Liver (tissue), 9 donors: ENCODE results near the gene PPP6R2. TPM values are rescaled to one million over a fixed set of nuclear protein-coding genes. Genes with fewer than 3 reads are reported as not detected.

ENCODE experiments used
- DNase-seq: peaks from one replicate; pipeline ENCODE4 v3.0.0-alpha.2; 2017; ENCODE audit warnings: low spot score
- H3K27ac ChIP-seq, 2 donors: one replicate each; pipeline ENCODE4 v1.7.0; 2013; ENCODE audit warnings: inconsistent platforms in 2 of 2, low read length in 2 of 2, control low read depth in 1 of 2, low read depth in 1 of 2, mild to moderate bottlenecking in 1 of 2
- H3K27me3 ChIP-seq, 4 donors: one replicate each; pipeline versions ENCODE4 v1.6.1 to v1.7.0; 2013; ENCODE audit warnings: low read length in 3 of 4, inconsistent platforms in 1 of 4, mild to moderate bottlenecking in 1 of 4, moderate library complexity in 1 of 4; ENCODE audit not compliant: control insufficient read depth in 4 of 4, insufficient read depth in 4 of 4
- H3K36me3 ChIP-seq, 4 donors: one replicate each; pipeline versions ENCODE4 v1.6.1 to v1.7.0; 2013; ENCODE audit warnings: low read length in 3 of 4, mild to moderate bottlenecking in 3 of 4, low read depth in 1 of 4, moderate library complexity in 1 of 4; ENCODE audit not compliant: control insufficient read depth in 4 of 4, insufficient read depth in 3 of 4
- H3K4me1 ChIP-seq, 4 donors: one replicate each; pipeline versions ENCODE4 v1.6.1 to v1.7.0; 2013; ENCODE audit warnings: low read length in 3 of 4, mild to moderate bottlenecking in 3 of 4, moderate library complexity in 1 of 4; ENCODE audit not compliant: control insufficient read depth in 4 of 4, insufficient read depth in 4 of 4
- H3K4me3 ChIP-seq, 3 donors: one replicate each; pipeline versions ENCODE4 v1.6.1 to v1.7.0; 2013; ENCODE audit warnings: low read length in 3 of 3, control low read depth in 1 of 3, low read depth in 1 of 3, mild to moderate bottlenecking in 1 of 3
- H3K9ac ChIP-seq, 2 donors: one replicate each; pipeline ENCODE4 v1.7.0; 2013; ENCODE audit warnings: low read length in 2 of 2, mild to moderate bottlenecking in 2 of 2, moderate library complexity in 2 of 2, control low read depth in 1 of 2, low read depth in 1 of 2
- H3K9me3 ChIP-seq, 4 donors: one replicate each; pipeline versions ENCODE4 v1.6.1 to v1.7.0; 2013; ENCODE audit warnings: low read length in 3 of 4; ENCODE audit not compliant: control insufficient read depth in 4 of 4
- EGR1 ChIP-seq, 2 donors: IDR thresholded peaks; 2 replicates each; pipeline ENCODE4 v1.6.1; 2016 to 2018; ENCODE audit warnings: antibody characterized with exemption in 2 of 2, low read depth in 2 of 2
- FOXA1 ChIP-seq: IDR thresholded peaks from 2 replicates; pipeline ENCODE4 v1.6.1; 2016; ENCODE audit warnings: antibody characterized with exemption
- FOXA2 ChIP-seq: IDR thresholded peaks from 2 replicates; pipeline ENCODE4 v1.6.1; 2016; ENCODE audit warnings: antibody characterized with exemption
- GABPA ChIP-seq, 2 donors: IDR thresholded peaks in 1 of 2; conservative IDR thresholded peaks in 1 of 2; 2 replicates each; pipeline ENCODE4 v1.6.1; 2016; ENCODE audit warnings: antibody characterized with exemption in 2 of 2, mild to moderate bottlenecking in 1 of 2, moderate library complexity in 1 of 2
- HNF4A ChIP-seq, 2 donors: conservative IDR thresholded peaks; 2 replicates each; pipeline ENCODE4 v1.6.1; 2016; ENCODE audit warnings: antibody characterized with exemption in 2 of 2, mild to moderate bottlenecking in 2 of 2
- HNF4G ChIP-seq: IDR thresholded peaks from 2 replicates; pipeline ENCODE4 v1.6.1; 2016; ENCODE audit warnings: antibody characterized with exemption
- JUND ChIP-seq, 2 donors: IDR thresholded peaks; 2 replicates each; pipeline ENCODE4 v1.6.1; 2016; ENCODE audit warnings: antibody characterized with exemption in 2 of 2
- NR2F2 ChIP-seq: IDR thresholded peaks from 2 replicates; pipeline ENCODE4 v1.6.1; 2016; ENCODE audit warnings: antibody characterized with exemption
- RAD21 ChIP-seq, 2 donors: IDR thresholded peaks; 2 replicates each; pipeline ENCODE4 v1.6.1; 2016; ENCODE audit warnings: antibody characterized with exemption in 2 of 2, mild to moderate bottlenecking in 2 of 2
- RXRA ChIP-seq, 2 donors: IDR thresholded peaks; 2 replicates each; pipeline ENCODE4 v1.6.1; 2017 to 2018; ENCODE audit warnings: antibody characterized with exemption in 2 of 2, mild to moderate bottlenecking in 1 of 2
- SP1 ChIP-seq: IDR thresholded peaks from 2 replicates; pipeline ENCODE4 v1.6.1; 2018; ENCODE audit warnings: antibody characterized with exemption, mild to moderate bottlenecking
- TAF1 ChIP-seq: conservative IDR thresholded peaks from 2 replicates; pipeline ENCODE4 v1.6.1; 2016; ENCODE audit warnings: antibody characterized with exemption, mild to moderate bottlenecking
- YY1 ChIP-seq: IDR thresholded peaks from 2 replicates; pipeline ENCODE4 v1.6.1; 2016; ENCODE audit warnings: antibody characterized with exemption, mild to moderate bottlenecking
- WGBS: extraction: QIAGEN DNeasy Blood & Tissue Kit; methylation state at CpG from one replicate; pipeline ENCODE4 v1.1.7; 2013; 5-methylcytosine and 5-hydroxymethylcytosine counted together
- polyA plus RNA-seq, 2 donors: library from polyadenylated mRNA; stranded (reverse) in 1 of 2; unstranded in 1 of 2; fragments of 200-250 nt in 1 of 2; fragments of >200 nt in 1 of 2; fragmentation: Nextera tagmentation in 1 of 2; extraction: Ambion mirVana in 1 of 2; gene quantifications; one replicate each; pipeline versions ENCODE4 v1.2.1 to v1.2.3, GENCODE V29; 2013 to 2015
- total RNA-seq, 2 donors: library from RNA; depleted of rRNA; stranded (reverse); fragments of >200 nt; gene quantifications; one replicate each; pipeline ENCODE4 v1.2.3, GENCODE V29; 2014
- TF ChIP-seq, protein P1 (sequence below): IDR thresholded peaks from 2 replicates; pipeline ENCODE4 v1.6.1; 2016; ENCODE audit warnings: antibody characterized with exemption
- TF ChIP-seq, protein P2 (sequence below): IDR thresholded peaks from 2 replicates; pipeline ENCODE4 v1.6.1; 2016; ENCODE audit warnings: antibody characterized with exemption
- TF ChIP-seq, protein P3 (sequence below): fragments of 150-350 bp; IDR thresholded peaks from 2 replicates; pipeline ENCODE4 v1.5.1; 2017; ENCODE audit warnings: improper control_type of control experiment, low read depth, low read length; ENCODE audit not compliant: missing input control
- TF ChIP-seq, protein P4 (sequence below): IDR thresholded peaks from 2 replicates; pipeline ENCODE4 v1.6.1; 2016; ENCODE audit warnings: antibody characterized with exemption, mild to moderate bottlenecking
- TF ChIP-seq, protein P5 (sequence below): IDR thresholded peaks from 2 replicates; pipeline ENCODE4 v1.6.1; 2016; ENCODE audit warnings: antibody characterized with exemption
- donor health status: healthy.
- donor health status: healthy.
- donor health status: healthy.
- donor health status: healthy.
- donor health status: healthy.

PPP6R2 gene
- total and polyA plus RNA-seq, 4 donors: 28.8 to 117 (median 47.2) TPM

DNA sequence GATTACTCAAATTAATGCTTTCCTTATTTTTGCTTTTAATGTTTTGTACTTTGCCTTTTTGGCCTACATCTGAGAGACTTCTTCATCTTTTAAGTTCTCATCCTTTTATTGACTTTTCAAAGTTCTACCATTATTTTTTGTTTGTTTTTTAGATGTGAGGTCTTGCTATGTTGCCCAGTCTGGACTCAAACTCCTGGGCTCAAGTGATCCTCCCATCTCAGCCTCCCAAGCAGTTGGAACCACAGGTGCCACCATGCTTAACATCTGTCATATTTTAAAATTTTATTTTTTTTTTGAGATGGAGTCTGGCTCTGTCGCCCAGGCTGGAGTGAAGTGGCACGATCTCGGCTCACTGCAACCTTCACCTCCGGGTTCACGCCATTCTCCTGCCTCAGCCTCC lies 57.8 kb downstream of the PPP6R2 start:
- Histone ChIP-seq H3K9me3 (no peaks in the 10 kb centered on the region), H3K27me3 (no peaks in the 10 kb centered on the region), H3K27ac (peak overlapping the region; percentile 72 to 74), H3K9ac (no peak overlapping the region), H3K36me3 (peaks cover 0 to 6% (median 1%) of the 10 kb centered on the region in 4 donors), H3K4me3 (no peak overlapping the region), H3K4me1 (peaks cover 30 to 73% (median 62%) of the 10 kb centered on the region in 4 donors)
- DNase-seq: no peak
- WGBS: 97% methylated on average over 5 of the region's 5 CpGs
- TF ChIP-seq HNF4G (no peak), FOXA2 (no peak), EGR1 (IDR thresholded peaks at IDR 0.05; ENCODE audit: low read depth in 2 of 2) (no peak), YY1 (no peak), RXRA (IDR thresholded peaks at IDR 0.05) (no peak), FOXA1 (no peak), JUND (IDR thresholded peaks at IDR 0.05) (no peak), GABPA (IDR thresholded peaks at IDR 0.05 in 1 of 2, conservative IDR thresholded peaks at IDR 0.05 in 1 of 2) (no peak), NR2F2 (no peak), TAF1 (no peak), RAD21 (IDR thresholded peaks at IDR 0.05) (no peak), SP1 (no peak), HNF4A (conservative IDR thresholded peaks at IDR 0.05) (no peak)
- TF ChIP-seq, protein P1, sequence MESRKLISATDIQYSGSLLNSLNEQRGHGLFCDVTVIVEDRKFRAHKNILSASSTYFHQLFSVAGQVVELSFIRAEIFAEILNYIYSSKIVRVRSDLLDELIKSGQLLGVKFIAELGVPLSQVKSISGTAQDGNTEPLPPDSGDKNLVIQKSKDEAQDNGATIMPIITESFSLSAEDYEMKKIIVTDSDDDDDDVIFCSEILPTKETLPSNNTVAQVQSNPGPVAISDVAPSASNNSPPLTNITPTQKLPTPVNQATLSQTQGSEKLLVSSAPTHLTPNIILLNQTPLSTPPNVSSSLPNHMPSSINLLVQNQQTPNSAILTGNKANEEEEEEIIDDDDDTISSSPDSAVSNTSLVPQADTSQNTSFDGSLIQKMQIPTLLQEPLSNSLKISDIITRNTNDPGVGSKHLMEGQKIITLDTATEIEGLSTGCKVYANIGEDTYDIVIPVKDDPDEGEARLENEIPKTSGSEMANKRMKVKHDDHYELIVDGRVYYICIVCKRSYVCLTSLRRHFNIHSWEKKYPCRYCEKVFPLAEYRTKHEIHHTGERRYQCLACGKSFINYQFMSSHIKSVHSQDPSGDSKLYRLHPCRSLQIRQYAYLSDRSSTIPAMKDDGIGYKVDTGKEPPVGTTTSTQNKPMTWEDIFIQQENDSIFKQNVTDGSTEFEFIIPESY: no peak
- TF ChIP-seq, protein P2, sequence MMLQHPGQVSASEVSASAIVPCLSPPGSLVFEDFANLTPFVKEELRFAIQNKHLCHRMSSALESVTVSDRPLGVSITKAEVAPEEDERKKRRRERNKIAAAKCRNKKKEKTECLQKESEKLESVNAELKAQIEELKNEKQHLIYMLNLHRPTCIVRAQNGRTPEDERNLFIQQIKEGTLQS: no peak
- TF ChIP-seq, protein P3, sequence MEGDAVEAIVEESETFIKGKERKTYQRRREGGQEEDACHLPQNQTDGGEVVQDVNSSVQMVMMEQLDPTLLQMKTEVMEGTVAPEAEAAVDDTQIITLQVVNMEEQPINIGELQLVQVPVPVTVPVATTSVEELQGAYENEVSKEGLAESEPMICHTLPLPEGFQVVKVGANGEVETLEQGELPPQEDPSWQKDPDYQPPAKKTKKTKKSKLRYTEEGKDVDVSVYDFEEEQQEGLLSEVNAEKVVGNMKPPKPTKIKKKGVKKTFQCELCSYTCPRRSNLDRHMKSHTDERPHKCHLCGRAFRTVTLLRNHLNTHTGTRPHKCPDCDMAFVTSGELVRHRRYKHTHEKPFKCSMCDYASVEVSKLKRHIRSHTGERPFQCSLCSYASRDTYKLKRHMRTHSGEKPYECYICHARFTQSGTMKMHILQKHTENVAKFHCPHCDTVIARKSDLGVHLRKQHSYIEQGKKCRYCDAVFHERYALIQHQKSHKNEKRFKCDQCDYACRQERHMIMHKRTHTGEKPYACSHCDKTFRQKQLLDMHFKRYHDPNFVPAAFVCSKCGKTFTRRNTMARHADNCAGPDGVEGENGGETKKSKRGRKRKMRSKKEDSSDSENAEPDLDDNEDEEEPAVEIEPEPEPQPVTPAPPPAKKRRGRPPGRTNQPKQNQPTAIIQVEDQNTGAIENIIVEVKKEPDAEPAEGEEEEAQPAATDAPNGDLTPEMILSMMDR: no peak
- TF ChIP-seq, protein P4, sequence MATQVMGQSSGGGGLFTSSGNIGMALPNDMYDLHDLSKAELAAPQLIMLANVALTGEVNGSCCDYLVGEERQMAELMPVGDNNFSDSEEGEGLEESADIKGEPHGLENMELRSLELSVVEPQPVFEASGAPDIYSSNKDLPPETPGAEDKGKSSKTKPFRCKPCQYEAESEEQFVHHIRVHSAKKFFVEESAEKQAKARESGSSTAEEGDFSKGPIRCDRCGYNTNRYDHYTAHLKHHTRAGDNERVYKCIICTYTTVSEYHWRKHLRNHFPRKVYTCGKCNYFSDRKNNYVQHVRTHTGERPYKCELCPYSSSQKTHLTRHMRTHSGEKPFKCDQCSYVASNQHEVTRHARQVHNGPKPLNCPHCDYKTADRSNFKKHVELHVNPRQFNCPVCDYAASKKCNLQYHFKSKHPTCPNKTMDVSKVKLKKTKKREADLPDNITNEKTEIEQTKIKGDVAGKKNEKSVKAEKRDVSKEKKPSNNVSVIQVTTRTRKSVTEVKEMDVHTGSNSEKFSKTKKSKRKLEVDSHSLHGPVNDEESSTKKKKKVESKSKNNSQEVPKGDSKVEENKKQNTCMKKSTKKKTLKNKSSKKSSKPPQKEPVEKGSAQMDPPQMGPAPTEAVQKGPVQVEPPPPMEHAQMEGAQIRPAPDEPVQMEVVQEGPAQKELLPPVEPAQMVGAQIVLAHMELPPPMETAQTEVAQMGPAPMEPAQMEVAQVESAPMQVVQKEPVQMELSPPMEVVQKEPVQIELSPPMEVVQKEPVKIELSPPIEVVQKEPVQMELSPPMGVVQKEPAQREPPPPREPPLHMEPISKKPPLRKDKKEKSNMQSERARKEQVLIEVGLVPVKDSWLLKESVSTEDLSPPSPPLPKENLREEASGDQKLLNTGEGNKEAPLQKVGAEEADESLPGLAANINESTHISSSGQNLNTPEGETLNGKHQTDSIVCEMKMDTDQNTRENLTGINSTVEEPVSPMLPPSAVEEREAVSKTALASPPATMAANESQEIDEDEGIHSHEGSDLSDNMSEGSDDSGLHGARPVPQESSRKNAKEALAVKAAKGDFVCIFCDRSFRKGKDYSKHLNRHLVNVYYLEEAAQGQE: no peak
- TF ChIP-seq, protein P5, sequence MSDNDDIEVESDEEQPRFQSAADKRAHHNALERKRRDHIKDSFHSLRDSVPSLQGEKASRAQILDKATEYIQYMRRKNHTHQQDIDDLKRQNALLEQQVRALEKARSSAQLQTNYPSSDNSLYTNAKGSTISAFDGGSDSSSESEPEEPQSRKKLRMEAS: no peak
